Measurements from ENCODE around the gene PDE4B. TPM values are rescaled to one million over a fixed set of nuclear protein-coding genes. Genes with fewer than 3 reads are reported as not detected.
A peak's percentile ranks its signal among the peaks of the same experiment; 100 is the strongest.

Gene PDE4B
- total RNA-seq, 1 donor from 2014 or later: 37.5 TPM

DNA sequence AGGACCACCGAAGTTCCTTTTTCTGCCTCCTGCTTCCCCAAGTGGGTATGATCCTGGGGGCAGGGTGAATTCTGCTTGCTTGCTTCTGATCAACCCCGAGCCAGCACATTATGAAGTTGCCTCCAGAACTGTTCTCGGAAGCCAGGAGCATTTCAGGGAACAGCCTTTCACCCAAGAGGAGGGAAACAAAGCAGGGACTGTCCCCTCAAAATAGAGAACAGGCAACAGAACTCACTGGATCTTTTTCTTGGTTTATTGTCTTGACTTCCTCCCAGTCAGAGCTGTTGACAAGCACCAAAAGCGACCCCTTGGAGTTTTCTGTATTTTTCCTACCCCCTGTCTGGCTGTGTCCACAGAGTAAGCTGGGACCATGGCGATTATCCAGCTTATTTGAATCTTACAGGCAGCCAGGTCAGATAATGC, 482.9 kb downstream of the PDE4B start:
- TF ChIP-seq, protein P1, sequence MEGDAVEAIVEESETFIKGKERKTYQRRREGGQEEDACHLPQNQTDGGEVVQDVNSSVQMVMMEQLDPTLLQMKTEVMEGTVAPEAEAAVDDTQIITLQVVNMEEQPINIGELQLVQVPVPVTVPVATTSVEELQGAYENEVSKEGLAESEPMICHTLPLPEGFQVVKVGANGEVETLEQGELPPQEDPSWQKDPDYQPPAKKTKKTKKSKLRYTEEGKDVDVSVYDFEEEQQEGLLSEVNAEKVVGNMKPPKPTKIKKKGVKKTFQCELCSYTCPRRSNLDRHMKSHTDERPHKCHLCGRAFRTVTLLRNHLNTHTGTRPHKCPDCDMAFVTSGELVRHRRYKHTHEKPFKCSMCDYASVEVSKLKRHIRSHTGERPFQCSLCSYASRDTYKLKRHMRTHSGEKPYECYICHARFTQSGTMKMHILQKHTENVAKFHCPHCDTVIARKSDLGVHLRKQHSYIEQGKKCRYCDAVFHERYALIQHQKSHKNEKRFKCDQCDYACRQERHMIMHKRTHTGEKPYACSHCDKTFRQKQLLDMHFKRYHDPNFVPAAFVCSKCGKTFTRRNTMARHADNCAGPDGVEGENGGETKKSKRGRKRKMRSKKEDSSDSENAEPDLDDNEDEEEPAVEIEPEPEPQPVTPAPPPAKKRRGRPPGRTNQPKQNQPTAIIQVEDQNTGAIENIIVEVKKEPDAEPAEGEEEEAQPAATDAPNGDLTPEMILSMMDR (conservative IDR thresholded peaks at IDR 0.05): no peak
- H3K4me3 Mint-ChIP-seq: no peak overlapping the region
- peaks cover 70% of the 10 kb centered on the region for H3K4me1 Mint-ChIP-seq
- H3K9me3 Mint-ChIP-seq: no peaks in the 10 kb centered on the region
- no peak for DNase-seq (ENCODE audit: low read depth, low spot score)
- peak overlapping the region; percentile 53 for H3K27ac Mint-ChIP-seq (ENCODE audit: unreplicated experiment)
- no peaks in the 10 kb centered on the region for H3K27me3 Mint-ChIP-seq (ENCODE audit: low read depth)
- H3K36me3 Mint-ChIP-seq (ENCODE audit: low read depth): no peaks in the 10 kb centered on the region

DNA sequence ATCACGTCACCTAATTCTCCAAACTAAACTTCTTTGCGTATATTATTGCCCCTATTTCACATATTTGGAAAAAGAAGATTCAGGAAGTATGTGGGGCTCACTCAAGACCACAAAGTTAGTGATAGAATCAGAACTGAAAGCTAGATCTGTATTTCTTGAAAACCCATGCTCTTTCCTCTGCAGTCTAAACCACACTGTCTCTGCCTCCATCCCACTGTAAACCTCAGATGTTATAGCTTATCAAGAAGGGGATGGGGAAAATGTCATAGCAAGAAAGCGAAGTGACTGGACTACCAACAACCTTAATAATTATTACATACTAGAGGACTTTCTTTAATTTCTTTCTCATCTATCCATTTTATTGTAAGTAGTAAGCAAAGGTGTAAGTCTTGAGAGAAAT, 483.5 kb downstream of the PDE4B start:
- H3K9me3 Mint-ChIP-seq: no peaks in the 10 kb centered on the region
- no peak for DNase-seq (ENCODE audit: low read depth, low spot score)
- H3K27ac Mint-ChIP-seq (ENCODE audit: unreplicated experiment): no peak overlapping the region
- H3K27me3 Mint-ChIP-seq (ENCODE audit: low read depth): no peaks in the 10 kb centered on the region
- TF ChIP-seq, protein P1 (conservative IDR thresholded peaks at IDR 0.05): no peak
- peaks cover 65% of the 10 kb centered on the region for H3K4me1 Mint-ChIP-seq
- no peaks in the 10 kb centered on the region for H3K36me3 Mint-ChIP-seq (ENCODE audit: low read depth)
- H3K4me3 Mint-ChIP-seq: no peak overlapping the region

DNA sequence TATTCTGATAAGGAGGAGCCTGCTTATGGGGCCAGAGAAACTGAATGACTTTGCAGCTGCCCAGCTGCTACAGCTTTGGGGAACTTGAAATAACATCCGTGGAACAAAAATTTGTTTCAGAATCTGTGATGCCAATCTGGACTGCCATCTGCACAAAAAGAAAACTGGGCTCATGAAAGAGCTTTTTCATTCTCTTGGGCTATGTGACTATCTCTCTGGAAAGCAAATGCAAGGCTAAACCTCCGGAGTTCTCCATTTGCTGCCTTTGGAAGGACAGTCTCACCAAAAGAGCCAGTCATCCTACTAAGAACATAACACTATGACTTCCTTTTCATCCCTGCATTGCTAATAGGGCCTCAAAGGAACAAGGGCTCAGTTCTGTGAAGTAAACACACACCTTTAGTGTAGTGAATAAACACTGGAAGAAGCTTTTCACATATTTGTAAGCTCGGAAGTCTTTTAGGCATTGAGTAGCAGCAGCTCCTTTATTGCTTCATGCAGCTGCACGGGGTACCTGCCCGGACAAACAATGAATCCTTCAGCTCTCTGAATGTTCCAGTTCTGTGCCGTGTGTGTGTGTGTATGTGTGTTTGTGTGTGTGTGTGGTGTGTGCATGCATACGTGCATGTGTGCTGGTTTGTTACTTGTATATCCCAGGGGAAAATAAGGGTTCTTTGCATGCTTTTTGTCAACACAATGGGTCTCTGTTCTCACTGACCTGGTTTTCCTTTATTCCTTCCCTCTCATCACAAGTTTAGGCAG, 485.7 kb downstream of the PDE4B start:
- Mint-ChIP-seq H3K27ac (ENCODE audit: unreplicated experiment) (peak overlapping the region; percentile 84), H3K27me3 (ENCODE audit: low read depth) (no peaks in the 10 kb centered on the region), H3K4me3 (peak overlapping the region; percentile 22), H3K4me1 (peaks cover 45% of the 10 kb centered on the region), H3K36me3 (ENCODE audit: low read depth) (no peaks in the 10 kb centered on the region), H3K9me3 (no peaks in the 10 kb centered on the region)
- no peak for DNase-seq (ENCODE audit: low read depth, low spot score)
- TF ChIP-seq, protein P1 (conservative IDR thresholded peaks at IDR 0.05): no peak

DNA sequence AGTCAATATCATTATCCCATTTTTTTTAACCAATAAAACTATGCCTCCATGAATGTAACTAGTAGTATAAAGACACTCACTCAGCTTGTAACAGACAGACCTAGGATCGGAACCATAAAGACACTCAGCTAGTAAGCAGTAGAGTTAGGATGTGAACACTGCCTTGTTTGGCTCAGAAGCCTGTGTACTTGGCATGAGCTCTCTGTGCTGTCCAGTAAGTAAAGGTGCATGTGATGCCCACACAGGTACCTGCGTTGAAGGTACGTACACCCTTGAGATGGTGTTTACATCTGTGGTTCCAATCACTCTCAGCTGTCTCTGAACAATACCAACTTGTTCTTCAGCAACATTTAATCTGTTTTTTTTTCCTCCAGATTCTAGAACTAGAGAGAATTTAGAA, 489.1 kb downstream of the PDE4B start:
- DNase-seq (ENCODE audit: low read depth, low spot score): no peak
- Mint-ChIP-seq H3K27me3 (ENCODE audit: low read depth) (no peaks in the 10 kb centered on the region), H3K4me3 (no peak overlapping the region), H3K36me3 (ENCODE audit: low read depth) (no peaks in the 10 kb centered on the region), H3K4me1 (peaks cover 32% of the 10 kb centered on the region), H3K27ac (ENCODE audit: unreplicated experiment) (no peak overlapping the region), H3K9me3 (no peaks in the 10 kb centered on the region)
- TF ChIP-seq, protein P1 (conservative IDR thresholded peaks at IDR 0.05): no peak

DNA sequence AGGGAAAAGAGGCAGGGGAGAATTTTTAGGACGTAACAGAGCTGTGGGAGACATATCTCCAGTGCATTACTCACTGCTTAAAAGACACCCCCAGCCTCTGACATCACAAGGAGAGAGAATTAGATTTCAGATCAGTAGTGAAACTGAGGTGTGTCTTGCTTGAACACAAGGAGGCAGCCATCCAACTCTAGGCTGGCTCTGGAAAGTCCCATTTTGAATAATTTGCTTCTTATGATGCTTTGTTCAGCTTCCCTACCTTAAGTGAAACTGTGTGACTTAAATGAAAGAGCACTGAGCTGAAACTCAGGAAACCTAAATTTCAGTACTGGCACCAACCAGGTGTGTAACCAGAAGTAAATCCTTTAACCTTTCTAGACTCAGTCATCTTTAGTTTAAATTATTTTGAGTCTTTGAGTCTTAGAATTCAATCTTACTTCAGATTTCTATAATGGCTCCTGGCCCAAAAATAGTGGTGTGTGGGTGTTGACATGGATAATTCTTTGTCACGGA, 489.7 kb downstream of the PDE4B start:
- Mint-ChIP-seq H3K4me3 (no peak overlapping the region), H3K9me3 (no peaks in the 10 kb centered on the region), H3K4me1 (peaks cover 32% of the 10 kb centered on the region), H3K27me3 (ENCODE audit: low read depth) (no peaks in the 10 kb centered on the region), H3K36me3 (ENCODE audit: low read depth) (no peaks in the 10 kb centered on the region), H3K27ac (ENCODE audit: unreplicated experiment) (no peak overlapping the region)
- no peak for DNase-seq (ENCODE audit: low read depth, low spot score)
- TF ChIP-seq, protein P1 (conservative IDR thresholded peaks at IDR 0.05): no peak
